Subcutaneous adipose tissue (tissue), 4 donors: ENCODE results near the gene NRXN2. TPM values are rescaled to one million over a fixed set of nuclear protein-coding genes. Genes with fewer than 3 reads are reported as not detected.

Experiments used
- total RNA-seq, 4 donors: library from RNA; depleted of rRNA; stranded (reverse); fragments of >200 nt; gene quantifications; one replicate each; pipeline ENCODE4 v1.1.0, GENCODE V29; 2016
- TF ChIP-seq, protein P1 (sequence below): fragments of 450-650 bp; IDR thresholded peaks from one replicate; pipeline ENCODE4 v1.5.1; 2016; ENCODE audit warnings: low read depth, mild to moderate bottlenecking, control low read depth, antibody characterized with exemption, moderate library complexity

Gene NRXN2
- total RNA-seq, 4 donors from 2014 or later: 0.16 to 7.0 (median 2.9) TPM

DNA sequence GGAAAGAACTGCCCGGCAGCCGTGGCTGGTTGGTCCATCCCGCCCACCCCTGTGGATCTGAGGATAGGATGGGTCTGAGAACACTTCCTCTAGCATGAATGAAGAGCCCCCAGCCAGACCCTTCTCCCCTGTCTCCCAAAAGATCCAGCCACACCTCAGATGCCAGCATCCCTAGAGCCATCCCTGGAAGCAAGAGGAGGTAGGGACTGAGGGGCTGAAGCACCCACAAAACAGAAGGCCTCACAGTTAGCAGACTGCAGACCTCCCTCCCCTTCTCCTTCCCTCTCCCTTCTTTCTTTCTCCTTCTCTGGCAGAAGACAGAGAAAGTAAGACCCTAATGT lies 1.7 kb downstream of the NRXN2 start:
- TF ChIP-seq, protein P1, sequence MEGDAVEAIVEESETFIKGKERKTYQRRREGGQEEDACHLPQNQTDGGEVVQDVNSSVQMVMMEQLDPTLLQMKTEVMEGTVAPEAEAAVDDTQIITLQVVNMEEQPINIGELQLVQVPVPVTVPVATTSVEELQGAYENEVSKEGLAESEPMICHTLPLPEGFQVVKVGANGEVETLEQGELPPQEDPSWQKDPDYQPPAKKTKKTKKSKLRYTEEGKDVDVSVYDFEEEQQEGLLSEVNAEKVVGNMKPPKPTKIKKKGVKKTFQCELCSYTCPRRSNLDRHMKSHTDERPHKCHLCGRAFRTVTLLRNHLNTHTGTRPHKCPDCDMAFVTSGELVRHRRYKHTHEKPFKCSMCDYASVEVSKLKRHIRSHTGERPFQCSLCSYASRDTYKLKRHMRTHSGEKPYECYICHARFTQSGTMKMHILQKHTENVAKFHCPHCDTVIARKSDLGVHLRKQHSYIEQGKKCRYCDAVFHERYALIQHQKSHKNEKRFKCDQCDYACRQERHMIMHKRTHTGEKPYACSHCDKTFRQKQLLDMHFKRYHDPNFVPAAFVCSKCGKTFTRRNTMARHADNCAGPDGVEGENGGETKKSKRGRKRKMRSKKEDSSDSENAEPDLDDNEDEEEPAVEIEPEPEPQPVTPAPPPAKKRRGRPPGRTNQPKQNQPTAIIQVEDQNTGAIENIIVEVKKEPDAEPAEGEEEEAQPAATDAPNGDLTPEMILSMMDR: no peak

DNA sequence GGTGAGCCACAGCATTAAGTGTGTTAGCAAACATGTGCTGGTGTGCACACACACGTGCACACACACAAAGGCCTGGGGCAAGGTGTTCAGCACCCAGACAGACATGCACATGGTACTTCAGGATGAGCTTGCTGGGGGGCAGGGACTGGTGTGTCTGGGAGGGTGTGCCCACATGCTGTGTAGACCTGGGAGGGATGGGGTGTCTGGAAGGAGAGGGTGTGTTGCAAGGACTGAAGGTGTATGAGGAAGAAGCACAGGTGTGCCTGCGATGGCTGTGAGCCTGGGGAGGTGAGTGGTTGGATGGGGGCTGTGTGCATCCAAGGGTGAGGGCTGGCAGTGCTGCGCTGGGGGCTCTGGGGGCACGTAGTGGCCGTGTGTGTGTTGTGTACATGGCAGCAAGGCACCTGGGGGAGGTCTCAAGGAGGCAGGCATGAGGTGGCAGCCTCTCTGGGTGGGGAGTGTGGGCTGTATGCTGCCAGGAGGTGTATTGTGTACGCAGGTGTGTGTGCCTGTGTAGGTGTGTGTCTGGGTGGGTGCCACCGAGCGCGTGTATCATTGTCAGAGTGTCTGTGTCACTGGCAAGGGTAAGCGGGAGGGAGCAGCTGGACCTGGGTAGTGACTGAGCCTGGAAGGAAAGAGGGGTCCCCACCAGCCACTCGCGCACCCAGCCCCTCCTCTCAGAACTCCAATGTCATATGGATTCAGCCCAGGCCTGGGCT lies 2.2 kb downstream of the NRXN2 start:
- TF ChIP-seq, protein P1: no peak

GRCh38 chr11:64720167-64720566 lies 2.8 kb downstream of the NRXN2 start:
- TF ChIP-seq, protein P1: no peak

DNA sequence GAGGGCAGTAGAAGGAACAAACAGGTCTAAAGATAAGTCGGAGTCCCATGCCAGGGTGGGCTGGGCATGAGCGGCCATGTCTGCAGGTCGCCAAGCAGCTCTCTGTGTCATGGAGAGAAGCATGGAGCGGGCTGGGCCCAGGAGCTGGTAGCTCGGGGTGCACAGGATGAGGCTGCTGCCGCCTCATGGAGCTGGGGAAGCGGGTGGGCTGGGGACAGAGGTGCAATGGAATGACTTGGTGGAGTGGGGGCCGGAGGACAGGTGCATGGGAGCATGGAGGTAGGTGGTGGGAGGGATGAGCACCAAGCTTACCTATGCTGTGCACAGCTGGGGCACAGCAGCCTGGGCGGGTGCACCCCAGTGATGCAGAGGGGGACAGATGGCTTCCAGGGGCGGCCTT lies 3.6 kb downstream of the NRXN2 start:
- TF ChIP-seq, protein P1: no peak

DNA sequence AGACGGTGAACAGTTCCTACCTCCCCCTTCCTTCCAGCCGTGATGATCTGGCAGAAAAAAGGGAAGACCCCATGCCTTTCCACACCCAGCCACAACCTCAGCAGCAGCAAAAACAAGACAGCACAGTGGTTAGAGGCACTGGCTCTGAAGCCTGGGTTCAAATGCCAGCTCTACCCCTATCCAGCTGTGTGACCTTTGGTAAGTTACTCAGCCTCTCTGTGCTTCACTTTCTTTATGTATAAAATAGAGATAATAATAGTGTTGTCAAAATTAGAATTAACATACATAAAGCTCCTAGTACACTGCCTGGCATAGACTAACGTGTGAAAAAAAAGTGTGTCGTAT lies 4.2 kb downstream of the NRXN2 start:
- TF ChIP-seq, protein P1: no peak

GRCh38 chr11:64718084-64718779 lies 4.8 kb downstream of the NRXN2 start:
- TF ChIP-seq, protein P1: no peak

- TF ChIP-seq, protein P1: no peak
Measured at GRCh38 chr11:64717268-64717578, 5.8 kb downstream of the NRXN2 start.
